Fibroblast of lung (primary cell): Measurements from ENCODE around the gene RPL10A. TPM values are rescaled to one million over a fixed set of nuclear protein-coding genes. Genes with fewer than 3 reads are reported as not detected.

ENCODE experiments used
- DNase-seq, 2 donors: peaks; one replicate each; pipeline versions ENCODE4 v3.0.0 to v3.0.0-alpha.2; 2010; ENCODE audit warnings: low read depth in 2 of 2
- H2AFZ ChIP-seq: 2 replicates; pipeline ENCODE4 v1.5.1; 2012; ENCODE audit warnings: low read length, control low read depth, inconsistent platforms
- H3K27ac ChIP-seq: 2 replicates; pipeline ENCODE4 v1.5.1; 2011; ENCODE audit warnings: low read length, control low read depth; ENCODE audit not compliant: insufficient read depth
- H3K27me3 ChIP-seq: 2 replicates; pipeline ENCODE4 v1.5.1; 2011; ENCODE audit warnings: mild to moderate bottlenecking, low read length; ENCODE audit not compliant: control insufficient read depth, insufficient read depth
- H3K36me3 ChIP-seq: 2 replicates; pipeline ENCODE4 v1.5.1; 2011; ENCODE audit warnings: low read length; ENCODE audit not compliant: control insufficient read depth, insufficient read depth
- H3K4me1 ChIP-seq: 2 replicates; pipeline ENCODE4 v1.5.1; 2011; ENCODE audit warnings: low read length; ENCODE audit not compliant: control insufficient read depth, insufficient read depth; ENCODE audit errors: extremely low read depth
- H3K4me2 ChIP-seq: 2 replicates; pipeline ENCODE4 v1.5.1; 2011; ENCODE audit warnings: low read length, control low read depth; ENCODE audit not compliant: insufficient read depth; ENCODE audit errors: extremely low read depth
- H3K4me3 ChIP-seq, 4 experiments: fragments of 200-600 bp in 1 of 4; sonication (generic) in 1 of 4; replicated peaks in 1 of 4; 2 replicates each; pipeline ENCODE4 v1.5.1; 2011 to 2016; ENCODE audit warnings: low read length in 4 of 4, low read depth in 3 of 4, mild to moderate bottlenecking in 3 of 4, control low read depth in 2 of 4, inconsistent platforms in 1 of 4, mixed read lengths in 1 of 4; ENCODE audit not compliant: insufficient read depth in 1 of 4; ENCODE audit errors: control extremely low read depth in 1 of 4
- H3K79me2 ChIP-seq: 2 replicates; pipeline ENCODE4 v1.5.1; 2012; ENCODE audit warnings: mild to moderate bottlenecking, low read length, inconsistent platforms; ENCODE audit not compliant: control insufficient read depth, insufficient read depth
- H3K9ac ChIP-seq: 2 replicates; pipeline ENCODE4 v1.5.1; 2011; ENCODE audit warnings: mild to moderate bottlenecking, low read length, control low read depth; ENCODE audit not compliant: insufficient read depth
- H3K9me3 ChIP-seq: 2 replicates; pipeline ENCODE4 v1.5.1; 2012; ENCODE audit warnings: low read depth, low read length; ENCODE audit not compliant: control insufficient read depth, insufficient read depth
- H4K20me1 ChIP-seq: 2 replicates; pipeline ENCODE4 v1.5.1; 2011; ENCODE audit warnings: low read length; ENCODE audit not compliant: control insufficient read depth, insufficient read depth; ENCODE audit errors: extremely low read depth
- EZH2 ChIP-seq: IDR thresholded peaks from 2 replicates; pipeline ENCODE4 v1.5.1; 2012; ENCODE audit warnings: low read length, control low read depth, mild to moderate bottlenecking; ENCODE audit errors: missing control alignments
- polyA plus RNA-seq, 2 donors: library from polyadenylated mRNA; depleted of rRNA in 1 of 2; stranded (reverse) in 1 of 2; unstranded in 1 of 2; fragments of >200 nt; gene quantifications; 2 replicates each; pipeline ENCODE4 v1.2.1, GENCODE V29; 2011 to 2012; ENCODE audit warnings: missing spikeins in 1 of 2
- total RNA-seq: library from RNA; depleted of rRNA; stranded (reverse); fragments of >200 nt; gene quantifications from 2 replicates; pipeline ENCODE4 v1.2.1, GENCODE V29; 2014
- TF ChIP-seq, protein P1 (sequence below), 2 donors: IDR thresholded peaks in 1 of 2; conservative IDR thresholded peaks in 1 of 2; 1 replicate in 1 of 2; 2 replicates in 1 of 2; pipeline ENCODE4 v1.5.1; 2011 to 2012; ENCODE audit warnings: low read length in 2 of 2, control low read depth in 1 of 2, inconsistent platforms in 1 of 2, low read depth in 1 of 2, mild to moderate bottlenecking in 1 of 2

RPL10A gene
- total and polyA plus RNA-seq, 2 donors (not counting 1 experiment from before 2014, with no cell fraction given): 1,754 to 1,911 TPM

DNA sequence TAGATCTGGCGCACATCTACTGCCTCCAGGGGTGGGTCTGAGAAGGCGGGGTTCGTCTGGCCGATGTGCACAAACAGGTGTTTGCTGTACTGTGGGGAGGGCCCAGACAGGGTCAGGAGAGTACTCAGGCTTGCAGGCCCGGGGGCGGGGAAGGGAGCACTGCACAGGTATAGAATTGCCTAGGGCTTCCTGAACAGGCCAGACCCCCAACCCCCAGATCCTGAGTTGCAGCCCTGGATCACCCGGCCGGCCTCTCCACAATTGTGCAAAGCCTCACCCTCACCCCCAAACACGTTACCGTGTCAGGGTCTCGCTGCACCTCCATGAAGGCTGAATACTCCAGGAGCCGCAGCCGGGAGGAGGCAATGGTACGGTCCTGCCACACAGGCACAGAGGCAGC, 7.8 kb downstream of the RPL10A start:
- peaks cover 28% of the 10 kb centered on the region for H3K36me3 ChIP-seq
- H3K79me2 ChIP-seq: peaks cover 1% of the 10 kb centered on the region
- no peak overlapping the region for H3K9ac ChIP-seq
- H3K4me1 ChIP-seq: peaks cover 7% of the 10 kb centered on the region
- no peak overlapping the region for H3K27ac ChIP-seq
- H3K27me3 ChIP-seq: no peaks in the 10 kb centered on the region
- H3K9me3 ChIP-seq: no peaks in the 10 kb centered on the region
- H3K4me2 ChIP-seq: no peak overlapping the region
- DNase-seq: no peak
- H4K20me1 ChIP-seq: no peaks in the 10 kb centered on the region
- no peak for TF ChIP-seq EZH2
- TF ChIP-seq, protein P1, sequence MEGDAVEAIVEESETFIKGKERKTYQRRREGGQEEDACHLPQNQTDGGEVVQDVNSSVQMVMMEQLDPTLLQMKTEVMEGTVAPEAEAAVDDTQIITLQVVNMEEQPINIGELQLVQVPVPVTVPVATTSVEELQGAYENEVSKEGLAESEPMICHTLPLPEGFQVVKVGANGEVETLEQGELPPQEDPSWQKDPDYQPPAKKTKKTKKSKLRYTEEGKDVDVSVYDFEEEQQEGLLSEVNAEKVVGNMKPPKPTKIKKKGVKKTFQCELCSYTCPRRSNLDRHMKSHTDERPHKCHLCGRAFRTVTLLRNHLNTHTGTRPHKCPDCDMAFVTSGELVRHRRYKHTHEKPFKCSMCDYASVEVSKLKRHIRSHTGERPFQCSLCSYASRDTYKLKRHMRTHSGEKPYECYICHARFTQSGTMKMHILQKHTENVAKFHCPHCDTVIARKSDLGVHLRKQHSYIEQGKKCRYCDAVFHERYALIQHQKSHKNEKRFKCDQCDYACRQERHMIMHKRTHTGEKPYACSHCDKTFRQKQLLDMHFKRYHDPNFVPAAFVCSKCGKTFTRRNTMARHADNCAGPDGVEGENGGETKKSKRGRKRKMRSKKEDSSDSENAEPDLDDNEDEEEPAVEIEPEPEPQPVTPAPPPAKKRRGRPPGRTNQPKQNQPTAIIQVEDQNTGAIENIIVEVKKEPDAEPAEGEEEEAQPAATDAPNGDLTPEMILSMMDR (conservative IDR thresholded peaks at IDR 0.05 in 1 of 2, IDR thresholded peaks at IDR 0.05 in 1 of 2; ENCODE audit: low read depth in 1 of 2, low read length in 2 of 2): no peak
- H3K4me3 ChIP-seq: no peak overlapping the region
- H2AFZ ChIP-seq: no peak overlapping the region

DNA sequence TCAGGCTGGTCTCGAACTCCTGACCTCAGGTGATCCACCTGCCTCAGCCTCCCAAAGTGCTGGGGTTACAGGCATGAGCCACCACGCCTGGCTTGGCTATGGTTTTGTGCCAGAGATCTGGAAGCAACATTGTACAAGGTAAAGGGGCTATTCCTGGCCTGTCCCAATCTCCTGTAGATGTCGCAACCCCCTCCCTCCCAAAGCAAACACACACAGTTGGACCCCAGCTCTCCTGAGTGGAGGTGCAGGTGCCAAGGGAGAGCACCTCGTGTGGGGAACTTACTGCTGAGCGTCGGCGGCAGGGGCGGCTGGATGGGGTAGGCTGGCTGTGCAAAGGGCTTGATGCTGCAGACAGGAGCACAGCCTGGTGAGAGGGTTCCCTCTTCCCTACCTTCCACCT, 8.8 kb downstream of the RPL10A start:
- no peak overlapping the region for H3K9ac ChIP-seq
- no peaks in the 10 kb centered on the region for H3K27me3 ChIP-seq
- peaks cover 28% of the 10 kb centered on the region for H3K36me3 ChIP-seq
- H3K27ac ChIP-seq: no peak overlapping the region
- no peaks in the 10 kb centered on the region for H4K20me1 ChIP-seq
- H3K79me2 ChIP-seq: no peaks in the 10 kb centered on the region
- H2AFZ ChIP-seq: no peak overlapping the region
- H3K4me2 ChIP-seq: no peak overlapping the region
- no peak overlapping the region for H3K4me3 ChIP-seq
- TF ChIP-seq EZH2: no peak
- TF ChIP-seq, protein P1 (conservative IDR thresholded peaks at IDR 0.05 in 1 of 2, IDR thresholded peaks at IDR 0.05 in 1 of 2; ENCODE audit: low read depth in 1 of 2, low read length in 2 of 2): no peak
- peaks cover 3% of the 10 kb centered on the region for H3K4me1 ChIP-seq
- no peaks in the 10 kb centered on the region for H3K9me3 ChIP-seq
- DNase-seq: no peak

DNA sequence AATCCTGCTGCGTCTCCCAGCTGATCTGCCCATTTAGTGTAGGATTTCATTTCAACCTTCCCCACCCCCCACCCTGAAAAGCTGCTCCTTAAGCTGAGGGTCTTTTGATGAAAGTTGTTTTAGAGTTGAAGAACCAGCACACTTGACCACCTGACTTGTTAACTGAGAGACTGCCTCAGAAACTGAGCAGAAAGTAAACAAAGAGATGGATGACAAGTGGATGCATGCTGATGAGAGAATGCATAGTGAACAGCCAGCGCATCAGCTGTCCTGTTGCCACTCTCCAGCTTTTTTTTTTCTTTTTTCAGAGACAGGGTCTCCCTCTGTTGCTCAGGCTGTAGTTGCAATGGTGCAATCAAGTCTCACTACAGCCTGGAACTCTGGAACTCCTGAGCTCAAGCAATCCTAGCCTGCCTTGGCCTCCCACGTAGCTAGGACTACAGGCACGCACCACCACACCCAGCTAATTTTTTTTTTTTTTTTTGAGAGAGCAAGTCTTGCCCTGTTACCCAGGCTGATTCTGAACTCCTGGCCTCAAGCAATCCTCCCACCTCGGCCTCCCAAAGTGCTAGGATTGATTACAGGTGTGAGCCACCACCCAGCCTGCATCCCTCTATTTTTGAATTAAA, 9.5 kb downstream of the RPL10A start:
- Histone ChIP-seq H3K27me3 (no peaks in the 10 kb centered on the region), H3K79me2 (no peaks in the 10 kb centered on the region), H3K9me3 (no peaks in the 10 kb centered on the region), H3K4me1 (no peaks in the 10 kb centered on the region), H2AFZ (no peak overlapping the region), H3K36me3 (peaks cover 25% of the 10 kb centered on the region), H4K20me1 (no peaks in the 10 kb centered on the region), H3K9ac (no peak overlapping the region), H3K4me3 (no peak overlapping the region), H3K27ac (no peak overlapping the region), H3K4me2 (no peak overlapping the region)
- no peak for DNase-seq
- TF ChIP-seq EZH2: no peak
- TF ChIP-seq, protein P1 (conservative IDR thresholded peaks at IDR 0.05 in 1 of 2, IDR thresholded peaks at IDR 0.05 in 1 of 2; ENCODE audit: low read depth in 1 of 2, low read length in 2 of 2): no peak
